Hematopoietic multipotent progenitor cell treated with erythropoietin and hydrocortisone succinate and interleukin-3 and kit ligand, for 4 days (in vitro differentiated cells): Measurements from ENCODE around the gene MECP2.
"Not testable (repeated sequence)": the region's sequence is repeated elsewhere in the genome, so short reads cannot be mapped to it uniquely, and the experiment has no call there.

Experiments
- DNase-seq: peaks from one replicate; pipeline ENCODE4 v3.0.0-alpha.2; 2015

The MECP2 gene

GRCh38 chrX:154097589-154098541 is at the start of gene MECP2:
MECP2 (minus strand) TSS chrX:154097717.
- DNase-seq = peak; percentile 96

- DNase-seq = not testable (repeated sequence)
Measured at GRCh38 chrX:154144010-154144409, 46.5 kb upstream of the MECP2 start, which contains the start of gene OPN1LW. OPN1LW (plus strand) TSS chrX:154144243; CDS start chrX:154144284, 41 bp downstream.

GRCh38 chrX:154142950-154143745 is 45.6 kb upstream of the MECP2 start:
- no peak for DNase-seq

GRCh38 chrX:154142386-154142785 is 44.9 kb upstream of the MECP2 start:
- DNase-seq = no peak

GRCh38 chrX:154140742-154141141 is 43.2 kb upstream of the MECP2 start:
- DNase-seq = no peak

- DNase-seq = no peak
Measured at GRCh38 chrX:154140206-154140605, 42.7 kb upstream of the MECP2 start.

- DNase-seq = no peak
Measured at GRCh38 chrX:154138857-154139256, 41.3 kb upstream of the MECP2 start.

GRCh38 chrX:154136627-154137161 is 39.2 kb upstream of the MECP2 start:
- peak; percentile 82 for DNase-seq

- no peak for DNase-seq
Measured at GRCh38 chrX:154135458-154136229, 38.1 kb upstream of the MECP2 start.

GRCh38 chrX:154132366-154132765 is 34.8 kb upstream of the MECP2 start:
- DNase-seq = no peak

GRCh38 chrX:154131955-154132354 is 34.4 kb upstream of the MECP2 start:
- DNase-seq = no peak

- no peak for DNase-seq
Measured at GRCh38 chrX:154126101-154126500, 28.6 kb upstream of the MECP2 start.

- peak; percentile 62 for DNase-seq
Measured at GRCh38 chrX:154125391-154126040, 28.0 kb upstream of the MECP2 start.

GRCh38 chrX:154123241-154124219 is 26.0 kb upstream of the MECP2 start:
- DNase-seq = peak; percentile 85

- peak; percentile 38 for DNase-seq
Measured at GRCh38 chrX:154121961-154122360, 24.4 kb upstream of the MECP2 start.

- no peak for DNase-seq
Measured at GRCh38 chrX:154121207-154121606, 23.7 kb upstream of the MECP2 start.

- no peak for DNase-seq
Measured at GRCh38 chrX:154120567-154120966, 23.1 kb upstream of the MECP2 start.

GRCh38 chrX:154117566-154117965 is 20.0 kb upstream of the MECP2 start:
- DNase-seq = no peak

- no peak for DNase-seq
Measured at GRCh38 chrX:154116426-154117211, 19.1 kb upstream of the MECP2 start.

- no peak for DNase-seq
Measured at GRCh38 chrX:154115750-154116149, 18.2 kb upstream of the MECP2 start.
